ENCODE results near the gene ATAD3A. TPM values are rescaled to one million over a fixed set of nuclear protein-coding genes. Genes with fewer than 3 reads are reported as not detected.
"Not testable (repeated sequence)": the region's sequence is repeated elsewhere in the genome, so short reads cannot be mapped to it uniquely, and the experiment has no call there.

ATAD3A gene
- total RNA-seq, 2 donors from 2014 or later: 20.3 to 23.3 TPM

DNA sequence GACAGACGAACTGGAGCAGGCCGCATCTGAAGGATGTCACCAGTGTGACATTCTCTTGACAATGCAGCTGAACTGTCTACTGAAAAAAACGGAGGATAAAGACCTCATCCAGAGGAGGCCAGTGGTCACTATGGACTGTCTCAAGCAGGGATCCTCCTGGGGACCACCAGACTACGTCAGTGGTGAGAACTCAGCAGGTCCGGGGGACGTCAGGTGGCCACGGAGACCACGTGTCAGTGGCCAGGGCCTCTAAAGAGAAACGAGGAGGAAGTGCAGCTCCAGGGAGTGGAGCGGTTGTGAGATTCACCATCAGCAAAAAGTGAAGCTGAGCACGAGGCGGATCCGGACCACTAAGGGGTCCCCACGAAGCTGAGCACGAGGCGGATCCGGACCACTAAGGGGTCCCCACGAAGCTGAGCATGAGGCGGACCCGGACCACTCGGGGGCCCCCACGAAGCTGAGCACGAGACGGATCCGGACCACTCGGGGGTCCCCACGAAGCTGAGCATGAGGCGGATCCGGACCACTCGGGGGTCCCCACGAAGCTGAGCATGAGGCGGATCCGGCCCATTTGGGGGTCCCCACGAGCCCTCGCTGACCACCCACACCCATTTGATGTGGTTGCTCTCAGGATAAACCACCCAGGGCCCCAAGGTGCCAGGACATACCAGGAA is 42.0 kb downstream of the ATAD3A start:
- Mint-ChIP-seq H3K27ac (no peak overlapping the region), H3K27me3 (no peaks in the 10 kb centered on the region), H3K36me3 (ENCODE audit: low read depth) (no peaks in the 10 kb centered on the region), H3K4me3 (no peak overlapping the region), H3K4me1 (peaks cover 13% of the 10 kb centered on the region)
- H3K9me3 ChIP-seq (ENCODE audit: control insufficient read depth, low read length, poor library complexity, severe bottlenecking): no peaks in the 10 kb centered on the region
- DNase-seq: no peak
- no peak for ATAC-seq

DNA sequence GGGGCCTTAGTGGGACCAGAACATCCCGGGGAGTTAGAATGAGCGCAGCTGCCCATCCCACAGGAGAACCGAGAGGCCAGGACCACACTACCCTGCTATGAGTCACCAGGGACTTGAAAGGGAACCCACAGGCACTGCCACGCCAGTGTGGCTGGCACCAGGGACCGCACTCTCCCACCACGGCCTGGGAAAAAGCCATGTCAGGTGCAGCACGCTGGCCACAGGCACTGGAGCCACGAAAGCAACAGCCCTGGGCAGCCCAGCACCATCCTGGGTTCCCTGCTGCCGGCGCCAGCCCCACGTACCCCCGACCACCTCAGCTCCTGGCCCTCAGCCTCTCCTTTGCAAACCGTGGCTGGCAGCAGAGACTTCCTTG is 42.6 kb downstream of the ATAD3A start:
- H3K36me3 Mint-ChIP-seq (ENCODE audit: low read depth): no peaks in the 10 kb centered on the region
- DNase-seq (no peak), ATAC-seq (no peak)
- H3K4me3 Mint-ChIP-seq: no peak overlapping the region
- peaks cover 13% of the 10 kb centered on the region for H3K4me1 Mint-ChIP-seq
- H3K27me3 Mint-ChIP-seq: no peaks in the 10 kb centered on the region
- no peaks in the 10 kb centered on the region for H3K9me3 ChIP-seq (ENCODE audit: control insufficient read depth, low read length, poor library complexity, severe bottlenecking)
- H3K27ac Mint-ChIP-seq: no peak overlapping the region

DNA sequence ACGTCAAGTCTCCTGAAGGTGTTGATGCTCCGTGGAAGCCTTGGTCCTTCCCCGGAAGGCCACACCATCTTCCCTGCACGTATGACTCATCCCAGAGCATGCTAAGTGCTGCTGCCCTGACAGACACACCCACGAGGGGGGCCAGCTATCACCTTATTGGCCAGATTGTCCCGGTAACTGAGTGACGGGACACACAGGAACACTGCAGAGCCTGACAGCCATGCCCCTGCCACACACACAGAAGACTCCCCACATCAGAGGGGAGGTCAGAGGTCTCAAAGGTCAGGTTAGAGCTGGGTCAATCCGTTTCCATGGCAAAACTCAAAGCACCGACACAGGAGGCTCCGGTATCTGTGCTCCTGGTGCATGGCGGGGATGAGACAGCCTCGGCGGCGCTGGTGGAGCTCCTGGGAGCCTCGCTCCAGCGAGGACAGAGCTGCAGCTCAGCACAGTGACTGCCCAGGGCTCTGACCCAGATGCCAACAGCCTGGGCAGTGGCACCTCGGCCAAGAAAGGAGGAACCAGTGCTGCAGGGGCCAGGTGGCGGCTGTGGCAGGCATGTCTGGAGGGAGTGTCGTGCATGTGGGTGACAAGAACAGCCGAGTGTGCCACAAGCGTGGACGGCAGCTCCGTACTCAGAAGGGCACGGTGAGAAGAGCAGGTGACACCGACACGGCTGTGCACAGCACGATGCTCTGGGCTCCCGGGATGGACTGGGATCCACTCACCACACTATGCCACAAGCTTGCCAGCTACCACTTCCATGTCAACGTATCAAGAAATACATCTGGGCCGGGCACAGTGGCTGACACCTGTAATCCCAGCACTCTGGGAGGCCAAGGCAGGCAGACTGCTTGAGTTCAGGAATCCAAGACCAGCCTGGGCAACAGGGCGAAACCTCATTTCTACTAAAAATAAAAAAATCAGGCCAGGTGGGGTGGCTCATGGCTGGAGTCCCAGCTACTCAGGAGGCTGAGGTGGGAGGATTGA is 43.3 kb downstream of the ATAD3A start:
- no peaks in the 10 kb centered on the region for H3K9me3 ChIP-seq (ENCODE audit: control insufficient read depth, low read length, poor library complexity, severe bottlenecking)
- no peaks in the 10 kb centered on the region for H3K36me3 Mint-ChIP-seq (ENCODE audit: low read depth)
- no peaks in the 10 kb centered on the region for H3K27me3 Mint-ChIP-seq
- no peak overlapping the region for H3K4me3 Mint-ChIP-seq
- DNase-seq: no peak
- H3K4me1 Mint-ChIP-seq: peaks cover 13% of the 10 kb centered on the region
- no peak for ATAC-seq
- H3K27ac Mint-ChIP-seq: peak overlapping the region; percentile 69

DNA sequence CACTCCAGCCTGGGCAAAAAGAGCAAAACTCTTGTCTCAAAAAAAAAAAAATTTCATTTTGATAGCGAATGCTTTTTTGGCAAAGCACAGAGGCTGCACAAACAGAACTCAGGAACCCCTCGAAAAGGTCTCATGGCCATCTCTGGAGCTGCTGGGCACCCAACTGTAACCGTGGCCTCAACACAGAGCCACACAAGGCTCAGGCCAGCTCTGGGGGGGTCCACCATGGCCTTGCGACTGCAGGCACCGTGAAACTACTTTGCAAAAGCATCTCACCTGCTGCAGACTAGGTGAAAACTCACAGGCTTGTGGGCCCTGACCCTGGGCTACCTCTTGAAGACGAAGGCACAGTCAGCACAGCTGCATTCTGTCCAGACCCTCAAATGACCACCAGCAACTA is 44.5 kb downstream of the ATAD3A start:
- ATAC-seq (no peak), DNase-seq (no peak)
- Mint-ChIP-seq H3K4me1 (peaks cover 13% of the 10 kb centered on the region), H3K36me3 (ENCODE audit: low read depth) (no peaks in the 10 kb centered on the region), H3K27ac (no peak overlapping the region), H3K4me3 (no peak overlapping the region), H3K27me3 (no peaks in the 10 kb centered on the region)
- no peaks in the 10 kb centered on the region for H3K9me3 ChIP-seq (ENCODE audit: control insufficient read depth, low read length, poor library complexity, severe bottlenecking)

DNA sequence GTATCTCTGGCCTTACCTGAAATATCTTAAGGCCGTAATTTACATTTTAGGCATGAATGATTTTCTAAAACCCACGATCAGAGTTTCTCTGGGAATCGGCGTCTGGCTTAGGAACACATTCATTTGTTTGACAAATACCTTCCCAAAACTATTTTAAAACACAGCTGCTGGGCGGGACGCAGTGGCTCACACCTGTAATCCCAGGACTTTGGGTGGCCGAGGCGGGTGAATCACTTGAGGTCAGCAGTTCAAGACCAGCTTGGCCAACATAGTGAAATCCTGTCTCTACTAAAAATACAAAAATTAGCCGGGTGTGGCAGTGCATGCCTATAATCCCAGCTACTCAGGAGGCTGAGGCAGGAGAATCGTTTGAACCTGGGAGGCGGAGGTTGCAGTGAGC is 45.0 kb downstream of the ATAD3A start:
- DNase-seq; H3K36me3 Mint-ChIP-seq (ENCODE audit: low read depth); H3K4me1 Mint-ChIP-seq; H3K27ac Mint-ChIP-seq; ATAC-seq; H3K27me3 Mint-ChIP-seq; H3K4me3 Mint-ChIP-seq; H3K9me3 ChIP-seq (ENCODE audit: control insufficient read depth, low read length, poor library complexity, severe bottlenecking): not testable (repeated sequence)

DNA sequence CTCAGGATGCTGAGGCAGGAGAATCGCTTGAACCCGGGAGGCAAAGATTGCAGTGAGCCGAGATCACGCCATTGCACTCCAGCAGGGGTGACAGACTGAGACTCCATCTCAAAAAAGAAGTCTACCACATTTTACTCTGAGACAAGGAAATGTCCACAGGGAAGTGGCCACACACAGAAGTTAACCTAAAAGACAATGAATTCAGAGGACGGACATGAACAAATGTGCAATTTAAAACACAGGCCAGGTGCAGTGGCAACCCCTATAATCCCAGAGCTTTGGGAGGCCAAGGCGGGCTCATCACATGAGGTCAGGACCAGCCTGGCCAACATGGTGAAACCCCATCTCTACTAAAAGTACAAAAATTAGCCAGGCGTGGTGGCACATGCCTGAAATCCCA is 45.7 kb downstream of the ATAD3A start:
- ATAC-seq; H3K9me3 ChIP-seq (ENCODE audit: control insufficient read depth, low read length, poor library complexity, severe bottlenecking); H3K4me3 Mint-ChIP-seq; H3K27me3 Mint-ChIP-seq; H3K4me1 Mint-ChIP-seq; H3K36me3 Mint-ChIP-seq (ENCODE audit: low read depth); DNase-seq: not testable (repeated sequence)
- peak overlapping the region; percentile 2 for H3K27ac Mint-ChIP-seq

DNA sequence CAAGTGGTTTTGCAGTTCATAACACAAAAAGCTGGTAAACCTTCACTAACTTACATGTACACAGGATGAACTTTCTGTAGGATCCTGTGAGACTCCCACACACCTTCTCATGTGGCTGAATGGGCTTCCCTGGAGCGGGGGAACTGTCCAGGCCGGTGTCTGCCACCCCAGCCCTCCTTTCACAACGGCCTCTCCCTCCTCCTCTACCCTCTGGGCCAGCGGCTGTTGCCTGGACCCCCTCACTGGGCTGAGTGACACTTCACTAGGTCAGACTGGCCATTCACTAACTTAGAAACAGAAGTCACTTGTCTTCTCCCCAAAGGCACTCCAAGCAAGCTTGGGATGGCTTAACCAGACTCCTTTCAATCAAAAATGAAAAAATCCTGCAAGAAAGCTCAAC is 46.6 kb downstream of the ATAD3A start:
- Mint-ChIP-seq H3K4me1 (peaks cover 9% of the 10 kb centered on the region), H3K4me3 (peak overlapping the region; percentile 66), H3K27me3 (no peaks in the 10 kb centered on the region), H3K36me3 (ENCODE audit: low read depth) (peaks cover 2% of the 10 kb centered on the region), H3K27ac (no peak overlapping the region)
- no peak for DNase-seq
- ATAC-seq: no peak
- no peaks in the 10 kb centered on the region for H3K9me3 ChIP-seq (ENCODE audit: control insufficient read depth, low read length, poor library complexity, severe bottlenecking)

DNA sequence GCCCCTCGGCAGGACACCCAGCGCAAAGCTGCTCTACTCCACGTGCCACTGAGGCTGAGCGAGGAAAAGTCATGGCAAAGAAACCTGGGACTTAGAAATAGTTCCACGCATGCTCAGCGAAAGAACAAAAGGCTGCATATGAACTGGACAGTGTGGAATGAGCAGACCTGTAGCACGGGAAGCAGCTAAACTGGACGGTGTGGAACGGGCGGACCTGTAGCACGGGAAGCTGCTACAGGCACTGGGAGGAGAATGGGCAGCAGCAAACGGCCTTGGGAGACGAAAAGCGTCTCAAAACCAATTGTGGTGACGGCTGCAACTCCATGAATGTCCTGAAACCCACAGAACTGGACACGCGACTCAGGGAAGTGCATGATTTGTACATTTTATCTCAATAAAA is 47.1 kb downstream of the ATAD3A start:
- DNase-seq (no peak), ATAC-seq (no peak)
- Mint-ChIP-seq H3K36me3 (ENCODE audit: low read depth) (peaks cover 4% of the 10 kb centered on the region), H3K4me3 (peak overlapping the region; percentile 66), H3K27me3 (no peaks in the 10 kb centered on the region), H3K27ac (no peak overlapping the region), H3K4me1 (peaks cover 10% of the 10 kb centered on the region)
- no peaks in the 10 kb centered on the region for H3K9me3 ChIP-seq (ENCODE audit: control insufficient read depth, low read length, poor library complexity, severe bottlenecking)

DNA sequence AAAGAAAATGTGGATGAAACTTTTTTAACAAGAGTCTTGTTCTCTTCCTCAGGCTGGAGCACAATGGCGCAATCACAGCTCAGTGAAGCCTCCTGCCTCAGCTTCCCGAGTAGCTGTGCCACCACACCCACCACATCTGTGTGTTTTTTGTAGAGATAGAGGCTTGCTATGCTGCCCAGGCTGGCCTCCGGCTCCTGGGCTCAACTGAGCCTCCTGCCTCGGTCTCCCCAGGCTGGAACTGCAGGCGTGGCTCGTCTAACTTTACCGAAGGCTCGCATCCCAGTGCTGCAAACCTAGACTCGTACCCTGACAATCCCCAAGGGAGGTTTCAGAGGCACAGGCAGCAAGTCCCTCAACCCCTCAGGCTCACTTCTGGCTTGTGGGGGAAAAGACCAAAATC is 48.2 kb downstream of the ATAD3A start:
- peaks cover 6% of the 10 kb centered on the region for H3K36me3 Mint-ChIP-seq (ENCODE audit: low read depth)
- DNase-seq (no peak), ATAC-seq (no peak)
- H3K9me3 ChIP-seq (ENCODE audit: control insufficient read depth, low read length, poor library complexity, severe bottlenecking): no peaks in the 10 kb centered on the region
- H3K27ac Mint-ChIP-seq: peak overlapping the region; percentile 16
- H3K27me3 Mint-ChIP-seq: no peaks in the 10 kb centered on the region
- peaks cover 17% of the 10 kb centered on the region for H3K4me1 Mint-ChIP-seq
- H3K4me3 Mint-ChIP-seq: peak overlapping the region; percentile 41

DNA sequence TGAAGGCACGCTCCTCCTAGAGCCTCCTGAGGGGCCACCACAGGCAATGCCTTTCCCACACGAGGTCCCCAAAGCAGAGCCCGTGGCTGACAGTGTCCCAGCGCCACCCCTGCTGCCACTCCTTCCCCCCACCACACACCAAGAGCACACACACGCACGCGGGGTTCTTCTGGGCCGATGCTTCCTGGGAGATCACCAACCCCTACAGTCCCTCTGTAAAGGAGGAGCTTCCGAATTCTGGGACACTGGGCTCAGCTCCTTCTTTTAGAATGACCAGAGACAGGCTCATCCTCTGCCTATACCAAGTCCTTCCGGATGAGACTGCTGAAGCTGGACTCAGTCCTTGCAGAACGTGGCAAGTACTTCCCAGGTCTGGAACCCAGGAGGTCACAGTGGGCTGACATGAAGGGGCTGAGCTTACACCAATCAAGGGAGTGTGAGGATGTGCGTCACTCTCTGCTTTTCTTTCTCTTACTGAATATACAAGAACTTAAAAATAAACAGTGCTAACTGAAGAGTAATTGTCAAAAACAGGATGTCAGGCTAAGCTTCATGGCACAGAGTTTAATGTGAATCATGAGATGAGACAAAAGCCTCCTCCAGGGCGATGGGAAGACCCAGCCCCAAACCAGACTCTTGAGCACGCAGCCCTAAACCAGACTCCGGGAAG is 50.0 kb downstream of the ATAD3A start:
- peak overlapping the region; percentile 82 for H3K27ac Mint-ChIP-seq
- peak overlapping the region; percentile 31 for H3K4me3 Mint-ChIP-seq
- DNase-seq (no peak), ATAC-seq (no peak)
- H3K4me1 Mint-ChIP-seq: peaks cover 18% of the 10 kb centered on the region
- no peaks in the 10 kb centered on the region for H3K27me3 Mint-ChIP-seq
- H3K9me3 ChIP-seq (ENCODE audit: control insufficient read depth, low read length, poor library complexity, severe bottlenecking): no peaks in the 10 kb centered on the region
- H3K36me3 Mint-ChIP-seq (ENCODE audit: low read depth): peaks cover 6% of the 10 kb centered on the region

DNA sequence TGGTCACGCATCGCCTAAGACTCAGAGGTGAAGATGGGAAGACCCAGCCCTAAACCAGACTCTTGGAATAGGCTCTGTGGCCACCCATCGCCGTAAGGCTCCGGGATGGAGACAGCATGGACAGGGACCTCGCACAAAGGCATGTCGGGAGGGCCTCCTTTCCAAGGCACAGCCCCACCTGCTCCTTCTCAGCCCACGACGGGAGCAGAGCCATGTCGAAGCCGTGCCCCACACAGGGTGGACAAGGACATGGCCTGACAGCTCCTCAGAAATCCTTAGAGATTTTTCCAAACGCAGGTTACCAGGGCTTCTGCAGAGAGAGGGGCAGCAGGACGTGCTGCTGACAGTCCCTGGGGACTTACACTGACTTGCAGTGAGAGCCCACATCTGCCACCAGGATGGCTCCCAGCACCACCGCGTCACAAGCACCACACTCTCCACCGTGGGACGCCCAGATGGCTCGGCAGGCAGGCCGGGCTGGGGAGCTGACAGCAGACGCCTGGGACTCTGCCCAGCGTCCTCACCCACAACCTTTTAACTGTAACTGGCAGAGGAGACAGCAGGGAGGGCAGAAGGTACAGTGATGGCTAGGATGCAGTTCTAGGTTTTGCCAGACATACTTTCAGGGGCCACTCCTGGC is 50.7 kb downstream of the ATAD3A start:
- no peak for ATAC-seq
- DNase-seq: no peak
- peaks cover 6% of the 10 kb centered on the region for H3K36me3 Mint-ChIP-seq (ENCODE audit: low read depth)
- H3K9me3 ChIP-seq (ENCODE audit: control insufficient read depth, low read length, poor library complexity, severe bottlenecking): no peaks in the 10 kb centered on the region
- peak overlapping the region; percentile 31 for H3K4me3 Mint-ChIP-seq
- H3K27me3 Mint-ChIP-seq: no peaks in the 10 kb centered on the region
- H3K27ac Mint-ChIP-seq: peak overlapping the region; percentile 82
- peaks cover 25% of the 10 kb centered on the region for H3K4me1 Mint-ChIP-seq

DNA sequence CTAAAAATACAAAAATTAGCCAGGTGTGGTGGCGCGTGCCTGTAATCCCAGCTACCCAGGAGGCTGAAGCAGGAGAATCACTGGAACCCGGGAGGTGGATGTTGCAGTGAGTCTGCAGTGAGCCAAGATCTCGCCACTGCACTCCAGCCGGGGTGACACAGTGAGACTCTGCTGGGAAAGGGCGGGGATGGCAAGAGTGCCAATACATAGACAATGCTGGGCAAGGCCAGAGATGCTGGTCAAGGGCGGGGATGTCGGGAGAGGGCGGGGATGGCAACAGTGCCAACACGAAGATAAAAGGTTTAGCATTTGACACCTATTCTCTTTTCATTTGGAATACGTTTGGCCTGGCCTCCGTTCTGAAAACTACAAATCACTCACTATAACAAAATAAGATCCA is 51.7 kb downstream of the ATAD3A start:
- ATAC-seq: no peak
- peaks cover 6% of the 10 kb centered on the region for H3K36me3 Mint-ChIP-seq (ENCODE audit: low read depth)
- H3K27ac Mint-ChIP-seq: peak overlapping the region; percentile 82
- H3K27me3 Mint-ChIP-seq: no peaks in the 10 kb centered on the region
- H3K4me3 Mint-ChIP-seq: no peak overlapping the region
- DNase-seq: no peak
- H3K4me1 Mint-ChIP-seq: peaks cover 21% of the 10 kb centered on the region
- H3K9me3 ChIP-seq (ENCODE audit: control insufficient read depth, low read length, poor library complexity, severe bottlenecking): no peaks in the 10 kb centered on the region

DNA sequence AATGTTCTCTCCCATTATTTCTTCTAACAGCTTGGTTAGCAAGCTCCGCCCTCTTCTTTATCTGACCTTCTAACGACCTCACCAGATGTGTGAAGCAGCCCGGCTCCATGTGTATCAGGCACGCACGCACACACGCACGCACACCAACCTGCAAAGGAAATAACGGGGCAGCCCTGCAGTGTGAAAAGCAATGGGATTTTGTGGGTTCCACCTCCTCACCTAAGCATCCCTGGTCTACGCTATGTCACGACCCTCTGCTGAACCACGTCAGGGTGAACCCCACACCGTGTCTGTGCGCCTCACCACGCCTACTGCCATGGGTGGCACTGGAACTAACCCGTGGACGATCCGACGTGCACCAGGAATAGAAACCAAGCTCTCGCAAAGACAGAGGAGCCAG is 52.3 kb downstream of the ATAD3A start:
- DNase-seq: no peak
- H3K36me3 Mint-ChIP-seq (ENCODE audit: low read depth): peaks cover 6% of the 10 kb centered on the region
- H3K27me3 Mint-ChIP-seq: no peaks in the 10 kb centered on the region
- H3K4me3 Mint-ChIP-seq: no peak overlapping the region
- peak overlapping the region; percentile 56 for H3K27ac Mint-ChIP-seq
- ATAC-seq: no peak
- H3K4me1 Mint-ChIP-seq: peaks cover 18% of the 10 kb centered on the region
- no peaks in the 10 kb centered on the region for H3K9me3 ChIP-seq (ENCODE audit: control insufficient read depth, low read length, poor library complexity, severe bottlenecking)
